ENCODE measurements around the gene TLE4.

TLE4 gene

GRCh38 chr9:79665369-79665768 is 93.6 kb downstream of the TLE4 start:
- DNase-seq (ENCODE audit: low spot score) = no peak

- DNase-seq (ENCODE audit: low spot score) = no peak
These were observed 94.2 kb downstream of the TLE4 start for GRCh38 chr9:79665931-79666330.

- DNase-seq (ENCODE audit: low spot score) = no peak
These were observed 95.4 kb downstream of the TLE4 start for GRCh38 chr9:79667120-79667519.

- no peak for DNase-seq (ENCODE audit: low spot score)
These were observed 96.2 kb downstream of the TLE4 start for GRCh38 chr9:79667817-79668436.

GRCh38 chr9:79668956-79669355 is 97.2 kb downstream of the TLE4 start:
- no peak for DNase-seq (ENCODE audit: low spot score)

DNA sequence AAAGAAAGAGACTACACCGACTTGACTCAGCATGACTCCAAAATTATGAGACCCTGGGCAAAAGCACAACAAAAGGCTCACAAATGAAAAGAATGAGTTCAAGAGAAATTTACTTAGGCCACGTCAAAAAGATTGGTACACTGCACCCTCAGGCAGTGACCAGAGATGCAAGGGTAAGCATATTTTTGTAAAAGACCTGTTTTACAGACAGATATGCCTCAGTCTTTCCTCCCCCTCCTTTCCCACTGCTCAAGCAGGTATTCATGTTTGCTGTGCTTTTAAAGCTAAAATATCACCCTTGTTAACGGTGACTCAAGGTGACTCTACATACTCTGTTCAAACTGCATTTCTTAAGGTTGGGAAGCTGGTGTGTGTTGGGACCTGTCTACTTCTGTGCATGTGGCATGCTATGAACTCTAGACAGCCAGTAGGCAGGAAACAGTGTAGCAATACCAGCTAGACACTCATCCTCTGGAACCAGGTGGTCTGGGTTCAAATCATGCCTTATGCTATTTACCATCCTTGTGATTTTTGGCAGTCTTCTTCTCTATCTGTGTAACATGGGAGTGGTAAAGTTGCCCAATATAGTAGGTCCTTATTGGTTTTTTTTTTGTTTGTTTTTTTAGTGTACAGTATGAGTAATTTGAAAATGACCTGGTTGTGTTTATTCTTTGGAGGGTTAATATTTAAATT is 98.7 kb downstream of the TLE4 start:
- peak; percentile 42 for DNase-seq (ENCODE audit: low spot score)

- DNase-seq (ENCODE audit: low spot score) = no peak
These were observed 99.8 kb downstream of the TLE4 start for GRCh38 chr9:79671558-79671957.

DNA sequence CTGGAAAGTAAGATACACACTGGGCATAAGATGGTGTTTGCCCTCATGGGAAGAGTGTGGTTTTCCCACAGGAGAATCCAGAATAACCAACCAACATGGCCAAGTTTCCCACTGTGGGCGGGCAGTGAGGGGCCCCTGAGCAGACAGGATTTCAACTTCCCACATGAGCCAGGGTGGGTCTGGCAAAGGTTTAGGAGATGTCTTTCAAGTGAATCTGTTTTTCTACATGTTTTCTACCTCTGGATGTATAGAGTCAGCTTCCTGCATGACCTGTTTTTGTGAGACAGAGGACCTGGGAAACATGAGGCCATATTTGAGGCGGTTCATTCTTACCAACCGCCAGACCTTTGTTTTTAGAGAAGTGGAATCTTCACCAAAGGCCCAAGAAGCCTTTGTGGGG is 100.5 kb downstream of the TLE4 start:
- no peak for DNase-seq (ENCODE audit: low spot score)

GRCh38 chr9:79672891-79673290 is 101.1 kb downstream of the TLE4 start:
- no peak for DNase-seq (ENCODE audit: low spot score)

- DNase-seq (ENCODE audit: low spot score) = no peak
These were observed 101.8 kb downstream of the TLE4 start for GRCh38 chr9:79673614-79674013.

GRCh38 chr9:79674052-79674777 is 102.5 kb downstream of the TLE4 start:
- DNase-seq (ENCODE audit: low spot score) = no peak

- no peak for DNase-seq (ENCODE audit: low spot score)
These were observed 109.8 kb downstream of the TLE4 start for GRCh38 chr9:79681576-79681975.

GRCh38 chr9:79682076-79682736 is 110.4 kb downstream of the TLE4 start:
- DNase-seq (ENCODE audit: low spot score) = peak; percentile 66

- DNase-seq (ENCODE audit: low spot score) = no peak
These were observed 112.3 kb downstream of the TLE4 start for GRCh38 chr9:79684059-79684458.

GRCh38 chr9:79684711-79685575 is 113.2 kb downstream of the TLE4 start:
- DNase-seq (ENCODE audit: low spot score) = no peak

- DNase-seq (ENCODE audit: low spot score) = no peak
These were observed 113.8 kb downstream of the TLE4 start for GRCh38 chr9:79685577-79685976.

GRCh38 chr9:79686381-79687130 is 114.8 kb downstream of the TLE4 start:
- peak; percentile 31 for DNase-seq (ENCODE audit: low spot score)

GRCh38 chr9:79687131-79687447 is 115.3 kb downstream of the TLE4 start:
- DNase-seq (ENCODE audit: low spot score) = no peak

GRCh38 chr9:79688363-79688762 is 116.6 kb downstream of the TLE4 start:
- no peak for DNase-seq (ENCODE audit: low spot score)

DNA sequence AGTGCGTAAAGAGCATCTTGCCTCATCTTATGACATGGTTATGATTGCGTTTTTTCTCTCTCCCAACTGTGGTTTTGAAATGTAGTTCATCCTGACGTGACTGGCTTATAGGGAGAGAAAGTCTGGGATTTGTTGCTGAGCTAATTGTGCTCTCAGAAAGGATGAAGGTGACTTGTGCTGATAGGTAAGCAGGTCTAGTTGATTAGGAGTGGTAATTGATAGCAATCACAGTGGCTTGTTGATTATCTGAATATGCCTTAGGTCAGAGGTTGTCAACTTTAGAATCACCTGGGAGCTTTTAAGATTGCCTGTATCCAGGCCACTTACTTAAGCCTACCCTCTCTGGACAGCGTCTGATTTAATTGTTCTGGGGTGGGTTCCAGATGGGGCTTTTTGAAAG is 117.8 kb downstream of the TLE4 start:
- DNase-seq (ENCODE audit: low spot score) = no peak

DNA sequence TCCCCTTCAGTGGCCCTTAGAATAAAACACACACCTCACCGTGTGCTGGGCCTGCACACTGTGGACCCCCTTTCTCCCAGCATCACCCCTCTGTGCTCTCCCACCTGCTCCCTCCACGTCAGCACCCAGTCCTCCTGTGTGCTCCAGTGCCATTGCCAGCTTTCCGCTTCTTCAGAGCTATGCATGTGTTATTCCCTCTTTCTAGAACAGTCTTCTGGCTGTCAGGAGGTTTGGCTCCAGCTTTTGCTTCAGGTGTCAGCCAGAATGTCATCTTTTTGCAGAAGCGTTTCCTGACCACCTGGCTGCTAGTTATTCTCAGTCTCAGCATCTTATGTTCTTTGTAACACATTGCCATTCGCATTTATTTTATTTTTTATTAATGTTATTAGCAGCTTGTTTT is 119.7 kb downstream of the TLE4 start:
- no peak for DNase-seq (ENCODE audit: low spot score)
